SJSA1 (cell line): ENCODE data around the gene P2RX7. TPM values are rescaled to one million over a fixed set of nuclear protein-coding genes. Genes with fewer than 3 reads are reported as not detected.

Experiments
- DNase-seq, 2 experiments: peaks; one replicate each; pipeline ENCODE4 v3.0.0-alpha.2; 2015 to 2020; ENCODE audit warnings: low spot score in 2 of 2, low read depth in 1 of 2
- H3K27ac ChIP-seq: fragments of 250-450 bp; sonication (Bioruptor Pico); 2 replicates; pipeline ENCODE4 v1.5.1; 2020; ENCODE audit warnings: mild to moderate bottlenecking, moderate library complexity
- H3K27me3 ChIP-seq: fragments of 250-450 bp; sonication (Bioruptor Pico); replicated peaks from 2 replicates; pipeline ENCODE4 v1.5.1; 2020; ENCODE audit warnings: mild to moderate bottlenecking, moderate library complexity
- H3K36me3 ChIP-seq: fragments of 250-450 bp; sonication (Bioruptor Pico); 2 replicates; pipeline ENCODE4 v1.5.1; 2020; ENCODE audit warnings: mild to moderate bottlenecking
- H3K4me1 ChIP-seq: fragments of 250-450 bp; sonication (Bioruptor Pico); replicated peaks from 2 replicates; pipeline ENCODE4 v1.6.1; 2021; ENCODE audit warnings: mild to moderate bottlenecking
- H3K4me3 ChIP-seq: fragments of 250-450 bp; sonication (Bioruptor Pico); 2 replicates; pipeline ENCODE4 v1.5.1; 2020; ENCODE audit warnings: mild to moderate bottlenecking
- H3K9me3 ChIP-seq: fragments of 250-450 bp; sonication (Bioruptor Pico); replicated peaks from 2 replicates; pipeline ENCODE4 v1.5.1; 2020; ENCODE audit warnings: mild to moderate bottlenecking
- total RNA-seq: library from RNA; depleted of rRNA; stranded (reverse); fragments of >200 nt; shearing (Covaris generic); gene quantifications from 2 replicates; pipeline ENCODE4 v1.2.3, GENCODE V29; 2014; rRNA removed

The P2RX7 gene
- total RNA-seq, 1 experiment from 2014 or later = 3.1 TPM

DNA sequence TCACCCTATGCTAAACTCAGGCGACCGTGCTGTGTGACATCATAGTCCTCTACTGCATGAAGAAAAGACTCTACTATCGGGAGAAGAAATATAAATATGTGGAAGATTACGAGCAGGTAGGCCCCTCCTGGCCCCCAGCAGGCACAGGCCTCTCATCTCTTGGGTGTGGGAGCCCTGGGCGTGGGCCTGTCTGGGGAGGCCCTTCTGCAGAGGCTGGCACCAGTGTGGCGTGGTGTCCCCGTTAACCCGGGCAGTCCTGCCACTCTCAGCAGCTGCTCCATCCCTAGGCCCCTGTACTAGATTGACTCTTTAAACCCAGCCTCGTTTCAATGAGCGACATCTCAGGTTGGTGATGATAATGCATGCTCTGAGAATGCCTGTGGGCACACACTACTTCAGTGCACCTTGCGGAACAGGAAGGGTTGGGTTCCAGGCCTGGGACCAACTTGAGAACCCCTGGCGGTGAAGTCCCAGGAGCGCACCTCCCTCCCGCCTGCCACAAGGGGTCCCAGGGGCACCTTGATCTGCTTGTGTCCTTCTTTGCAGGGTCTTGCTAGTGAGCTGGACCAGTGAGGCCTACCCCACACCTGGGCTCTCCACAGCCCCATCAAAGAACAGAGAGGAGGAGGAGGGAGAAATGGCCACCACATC is 100.4 kb downstream of the P2RX7 start:
- no peaks in the 10 kb centered on the region for H3K9me3 ChIP-seq
- H3K27me3 ChIP-seq = no peaks in the 10 kb centered on the region
- no peak overlapping the region for H3K4me3 ChIP-seq
- no peak overlapping the region for H3K27ac ChIP-seq
- DNase-seq = no peak
- no peaks in the 10 kb centered on the region for H3K4me1 ChIP-seq
- H3K36me3 ChIP-seq = peaks cover 68% of the 10 kb centered on the region

DNA sequence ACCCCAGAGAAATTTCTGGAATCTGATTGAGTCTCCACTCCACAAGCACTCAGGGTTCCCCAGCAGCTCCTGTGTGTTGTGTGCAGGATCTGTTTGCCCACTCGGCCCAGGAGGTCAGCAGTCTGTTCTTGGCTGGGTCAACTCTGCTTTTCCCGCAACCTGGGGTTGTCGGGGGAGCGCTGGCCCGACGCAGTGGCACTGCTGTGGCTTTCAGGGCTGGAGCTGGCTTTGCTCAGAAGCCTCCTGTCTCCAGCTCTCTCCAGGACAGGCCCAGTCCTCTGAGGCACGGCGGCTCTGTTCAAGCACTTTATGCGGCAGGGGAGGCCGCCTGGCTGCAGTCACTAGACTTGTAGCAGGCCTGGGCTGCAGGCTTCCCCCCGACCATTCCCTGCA is 100.9 kb downstream of the P2RX7 start:
- Histone ChIP-seq H3K27ac (no peak overlapping the region), H3K9me3 (no peaks in the 10 kb centered on the region), H3K4me3 (no peak overlapping the region), H3K36me3 (peaks cover 66% of the 10 kb centered on the region), H3K4me1 (0 out of 2 replicates have a peak, but pooled peaks cover under 1% of the 10 kb centered on the region), H3K27me3 (no peaks in the 10 kb centered on the region)
- no peak for DNase-seq

DNA sequence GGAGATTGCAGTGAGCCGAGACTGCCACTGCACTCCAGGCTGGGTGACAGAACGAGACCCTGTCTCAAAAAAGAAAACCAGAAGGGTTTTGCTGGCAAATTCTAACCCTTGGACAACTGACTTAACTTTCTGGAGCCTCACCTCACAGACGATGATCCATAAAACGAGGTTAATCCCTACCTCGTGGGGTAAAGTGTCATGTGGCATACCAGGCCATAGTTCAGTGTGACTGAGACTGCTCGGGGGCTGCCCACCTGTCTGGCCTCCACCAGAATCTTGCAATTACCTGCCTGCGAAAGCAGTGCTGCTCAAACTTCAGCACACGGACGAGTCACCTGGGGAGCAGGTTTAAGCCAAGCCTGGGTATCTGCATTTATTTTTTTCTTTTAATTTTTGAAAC is 104.1 kb downstream of the P2RX7 start:
- H3K9me3 ChIP-seq = no peaks in the 10 kb centered on the region
- no peaks in the 10 kb centered on the region for H3K27me3 ChIP-seq
- peaks cover 47% of the 10 kb centered on the region for H3K36me3 ChIP-seq
- H3K4me3 ChIP-seq = no peak overlapping the region
- H3K4me1 ChIP-seq = 0 out of 2 replicates have a peak, but pooled peaks cover 3% of the 10 kb centered on the region
- no peak overlapping the region for H3K27ac ChIP-seq
- no peak for DNase-seq

DNA sequence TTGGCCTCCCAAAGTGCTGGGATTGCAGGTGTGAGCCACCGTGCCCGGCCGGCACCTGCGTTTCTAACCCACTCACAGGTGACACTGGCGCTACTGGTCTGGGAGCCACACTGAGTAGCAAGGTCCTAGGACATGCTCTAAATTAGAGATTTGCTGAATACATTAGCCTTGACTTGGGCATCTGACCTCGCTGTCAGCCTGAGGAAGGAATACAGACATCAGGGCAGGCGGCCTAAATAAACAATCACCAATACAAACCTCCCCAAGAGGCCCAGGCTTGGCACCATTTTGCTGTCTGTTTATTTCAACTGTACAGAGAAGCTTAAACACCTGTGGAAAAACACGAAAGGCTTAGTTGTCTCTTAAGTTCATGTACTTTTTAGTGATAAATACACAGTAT is 104.7 kb downstream of the P2RX7 start:
- no peak overlapping the region for H3K4me3 ChIP-seq
- H3K9me3 ChIP-seq = no peaks in the 10 kb centered on the region
- 0 out of 2 replicates have a peak, but pooled peaks cover 3% of the 10 kb centered on the region for H3K4me1 ChIP-seq
- DNase-seq = no peak
- H3K36me3 ChIP-seq = peaks cover 42% of the 10 kb centered on the region
- no peak overlapping the region for H3K27ac ChIP-seq
- no peaks in the 10 kb centered on the region for H3K27me3 ChIP-seq

Other genes with a start within 250 kb of the P2RX7 start
- gene SPPL3, start 228.5 kb upstream of the P2RX7 start, total RNA-seq = 3.8 and 4.5 TPM in 2 replicates
- gene HNF1A, start 154.3 kb upstream of the P2RX7 start, total RNA-seq = not detected in 2 replicates
- gene C12orf43, start 116.4 kb upstream of the P2RX7 start, total RNA-seq = 14.8 and 23.2 TPM in 2 replicates
- not detected in 2 replicates for gene OASL, start 93.6 kb upstream of the P2RX7 start, total RNA-seq
- 80.6 and 99.2 TPM in 2 replicates for gene P2RX4, start 77.3 kb downstream of the P2RX7 start, total RNA-seq
- gene CAMKK2, start 163.8 kb downstream of the P2RX7 start, total RNA-seq = 4.5 and 5.6 TPM in 2 replicates
- gene ANAPC5, start 219.5 kb downstream of the P2RX7 start, total RNA-seq = 107 and 140 TPM in 2 replicates